GM23338 (cell line): Measurements from ENCODE around the gene ADAT2. TPM values are rescaled to one million over a fixed set of nuclear protein-coding genes. Genes with fewer than 3 reads are reported as not detected.
"Not testable (repeated sequence)": the region's sequence is repeated elsewhere in the genome, so short reads cannot be mapped to it uniquely, and the experiment has no call there.

ENCODE experiments used
- ATAC-seq: fragments of 200-7000 bp; cut with Tn5 transposase; 3 replicates; pipeline ENCODE4 v1.9.1; 2020
- DNase-seq: peaks from one replicate; pipeline ENCODE4 v3.0.0-alpha.2; 2015; ENCODE audit warnings: low spot score
- H2AFZ ChIP-seq: fragments of 200-600 bp; sonication (generic); 2 replicates; pipeline ENCODE4 v1.8.0; 2016; ENCODE audit warnings: antibody characterized with exemption, mild to moderate bottlenecking, moderate library complexity
- H3F3A ChIP-seq: fragments of 200-600 bp; sonication (generic); replicated peaks from 2 replicates; pipeline ENCODE4 v1.8.0; 2017; ENCODE audit warnings: antibody characterized with exemption, mixed run types, low read depth
- H3K27ac ChIP-seq: fragments of 200-600 bp; sonication (generic); 2 replicates; pipeline ENCODE4 v1.6.1; 2016; ENCODE audit warnings: low read depth
- H3K27me3 ChIP-seq: fragments of 200-600 bp; sonication (generic); 2 replicates; pipeline ENCODE4 v1.8.0; 2016; ENCODE audit warnings: mild to moderate bottlenecking, mixed run types, moderate library complexity; ENCODE audit not compliant: insufficient read depth
- H3K36me3 ChIP-seq: fragments of 200-600 bp; sonication (generic); 2 replicates; pipeline ENCODE4 v1.8.0; 2016; ENCODE audit warnings: mild to moderate bottlenecking; ENCODE audit not compliant: insufficient read depth
- H3K4me1 ChIP-seq: fragments of 200-600 bp; sonication (generic); 2 replicates; pipeline ENCODE4 v1.8.0; 2016; ENCODE audit warnings: mild to moderate bottlenecking, moderate library complexity; ENCODE audit not compliant: insufficient read depth
- H3K4me2 ChIP-seq: fragments of 200-600 bp; sonication (generic); 2 replicates; pipeline ENCODE4 v1.7.1; 2017; ENCODE audit warnings: mixed run types
- H3K4me3 ChIP-seq: fragments of 200-600 bp; sonication (generic); 2 replicates; pipeline ENCODE4 v1.6.1; 2016; ENCODE audit warnings: mixed run types
- H3K79me2 ChIP-seq: fragments of 200-600 bp; sonication (generic); replicated peaks from 2 replicates; pipeline ENCODE4 v1.8.0; 2017; ENCODE audit warnings: mild to moderate bottlenecking; ENCODE audit not compliant: insufficient read depth
- H3K9me2 ChIP-seq: fragments of 200-600 bp; sonication (generic); 2 replicates; pipeline ENCODE4 v1.8.0; 2017; ENCODE audit not compliant: insufficient read depth
- H4K20me1 ChIP-seq: fragments of 200-600 bp; sonication (generic); replicated peaks from 2 replicates; pipeline ENCODE4 v1.8.0; 2017; ENCODE audit warnings: mild to moderate bottlenecking; ENCODE audit not compliant: insufficient read depth
- H3K27ac Mint-ChIP-seq: 2 replicates; pipeline ENCODE4 v1.8.0; 2020; ENCODE audit warnings: inconsistent platforms, mild to moderate bottlenecking, moderate library complexity, mixed read lengths
- H3K27me3 Mint-ChIP-seq: 3 replicates; pipeline ENCODE4 v1.8.0; 2022; ENCODE audit warnings: low read depth, mild to moderate bottlenecking, moderate library complexity, mixed read lengths, inconsistent platforms; ENCODE audit not compliant: insufficient read depth, poor library complexity
- H3K36me3 Mint-ChIP-seq: 3 replicates; pipeline ENCODE4 v1.8.0; 2021; ENCODE audit warnings: low read depth, mild to moderate bottlenecking, inconsistent platforms, moderate library complexity, mixed read lengths
- H3K4me1 Mint-ChIP-seq: 3 replicates; pipeline ENCODE4 v1.8.0; 2020; ENCODE audit warnings: mild to moderate bottlenecking, inconsistent platforms, mixed read lengths
- H3K4me3 Mint-ChIP-seq: 3 replicates; pipeline ENCODE4 v1.8.0; 2021; ENCODE audit warnings: moderate library complexity, mild to moderate bottlenecking, inconsistent platforms, mixed read lengths
- H3K9me3 Mint-ChIP-seq: 3 replicates; pipeline ENCODE4 v1.8.0; 2020; ENCODE audit warnings: moderate library complexity, mild to moderate bottlenecking, inconsistent platforms, mixed read lengths
- EZH2phosphoT487 ChIP-seq: fragments of 200-600 bp; sonication (generic); IDR thresholded peaks from one replicate; pipeline ENCODE4 v1.8.1; 2018; ENCODE audit warnings: antibody characterized with exemption; ENCODE audit not compliant: unreplicated experiment
- NANOG ChIP-seq: IDR thresholded peaks from 2 replicates; pipeline ENCODE4 v1.6.1; 2016; ENCODE audit warnings: antibody characterized with exemption, borderline replicate concordance
- POLR2AphosphoS5 ChIP-seq: IDR thresholded peaks from 2 replicates; pipeline ENCODE4 v1.6.1; 2016; ENCODE audit warnings: antibody characterized with exemption, low read depth
- STAT1 ChIP-seq: IDR thresholded peaks from one replicate; pipeline ENCODE4 v1.6.1; 2016; ENCODE audit warnings: antibody characterized with exemption; ENCODE audit not compliant: unreplicated experiment
- polyA plus RNA-seq: library from polyadenylated mRNA; unstranded; fragments of >200 nt; fragmentation: Nextera tagmentation; extraction: Ambion mirVana; gene quantifications from 2 replicates; pipeline ENCODE4 v1.2.1, GENCODE V29; 2016
- total RNA-seq: library from RNA; depleted of rRNA; stranded (reverse); fragments of >200 nt; shearing (Covaris generic); gene quantifications from 2 replicates; pipeline ENCODE4 v1.2.3, GENCODE V29; 2014
- TF ChIP-seq, protein P1 (sequence below): IDR thresholded peaks from one replicate; pipeline ENCODE4 v1.6.1; 2018; ENCODE audit warnings: antibody characterized with exemption; ENCODE audit not compliant: unreplicated experiment
- TF ChIP-seq, protein P2 (sequence below): fragments of 250-450 bp; sonication (Bioruptor Pico); IDR thresholded peaks from 2 replicates; pipeline ENCODE4 v1.5.0; 2020; ENCODE audit warnings: mild to moderate bottlenecking, moderate library complexity

ADAT2 gene
- total and polyA plus RNA-seq, 2 experiments from 2014 or later, result 7.4 to 13.7 TPM

DNA sequence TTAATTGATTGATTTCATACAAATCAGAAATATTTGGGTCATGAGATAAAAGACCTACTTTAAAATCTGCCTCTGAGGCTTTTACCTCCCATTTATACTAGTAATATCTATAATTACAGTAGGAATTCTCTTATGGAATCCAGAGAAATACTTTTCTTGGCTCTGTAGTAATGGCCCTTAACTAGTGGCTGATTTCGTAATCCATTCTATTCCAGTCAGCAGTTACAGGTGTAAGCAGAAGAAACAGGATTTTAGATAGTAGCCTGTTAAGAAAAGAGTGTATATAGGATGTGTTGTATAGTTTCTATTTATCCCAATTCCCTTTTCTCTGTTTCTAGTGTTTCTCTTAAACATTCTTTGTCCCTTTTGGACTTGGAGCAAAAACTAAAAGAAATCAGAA lies 21.3 kb upstream of the ADAT2 start (continued):
- TF ChIP-seq, protein P1, sequence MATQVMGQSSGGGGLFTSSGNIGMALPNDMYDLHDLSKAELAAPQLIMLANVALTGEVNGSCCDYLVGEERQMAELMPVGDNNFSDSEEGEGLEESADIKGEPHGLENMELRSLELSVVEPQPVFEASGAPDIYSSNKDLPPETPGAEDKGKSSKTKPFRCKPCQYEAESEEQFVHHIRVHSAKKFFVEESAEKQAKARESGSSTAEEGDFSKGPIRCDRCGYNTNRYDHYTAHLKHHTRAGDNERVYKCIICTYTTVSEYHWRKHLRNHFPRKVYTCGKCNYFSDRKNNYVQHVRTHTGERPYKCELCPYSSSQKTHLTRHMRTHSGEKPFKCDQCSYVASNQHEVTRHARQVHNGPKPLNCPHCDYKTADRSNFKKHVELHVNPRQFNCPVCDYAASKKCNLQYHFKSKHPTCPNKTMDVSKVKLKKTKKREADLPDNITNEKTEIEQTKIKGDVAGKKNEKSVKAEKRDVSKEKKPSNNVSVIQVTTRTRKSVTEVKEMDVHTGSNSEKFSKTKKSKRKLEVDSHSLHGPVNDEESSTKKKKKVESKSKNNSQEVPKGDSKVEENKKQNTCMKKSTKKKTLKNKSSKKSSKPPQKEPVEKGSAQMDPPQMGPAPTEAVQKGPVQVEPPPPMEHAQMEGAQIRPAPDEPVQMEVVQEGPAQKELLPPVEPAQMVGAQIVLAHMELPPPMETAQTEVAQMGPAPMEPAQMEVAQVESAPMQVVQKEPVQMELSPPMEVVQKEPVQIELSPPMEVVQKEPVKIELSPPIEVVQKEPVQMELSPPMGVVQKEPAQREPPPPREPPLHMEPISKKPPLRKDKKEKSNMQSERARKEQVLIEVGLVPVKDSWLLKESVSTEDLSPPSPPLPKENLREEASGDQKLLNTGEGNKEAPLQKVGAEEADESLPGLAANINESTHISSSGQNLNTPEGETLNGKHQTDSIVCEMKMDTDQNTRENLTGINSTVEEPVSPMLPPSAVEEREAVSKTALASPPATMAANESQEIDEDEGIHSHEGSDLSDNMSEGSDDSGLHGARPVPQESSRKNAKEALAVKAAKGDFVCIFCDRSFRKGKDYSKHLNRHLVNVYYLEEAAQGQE, result no peak
- TF ChIP-seq POLR2AphosphoS5, result no peak
- TF ChIP-seq EZH2phosphoT487, result no peak
- no peak for TF ChIP-seq STAT1
- TF ChIP-seq NANOG, result no peak

DNA sequence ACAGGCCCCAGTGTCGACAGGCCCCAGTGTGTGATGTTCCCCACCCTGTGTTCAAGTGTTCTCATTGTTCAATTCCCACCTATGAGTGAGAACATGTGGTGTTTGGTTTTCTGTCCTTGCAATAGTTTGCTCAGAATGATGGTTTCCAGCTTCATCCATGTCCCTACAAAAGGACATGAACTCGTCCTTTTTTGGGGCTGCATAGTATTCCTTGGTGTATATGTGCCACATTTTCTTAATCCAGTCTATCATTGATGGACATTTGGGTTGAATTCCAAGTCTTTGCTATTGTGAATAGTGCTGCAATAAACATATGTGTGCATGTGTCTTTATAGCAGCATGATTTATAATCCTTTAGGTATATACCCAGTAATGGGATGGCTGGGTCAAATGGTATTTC lies 18.3 kb upstream of the ADAT2 start:
- H3F3A ChIP-seq, H3K27me3 Mint-ChIP-seq, H3K27ac Mint-ChIP-seq: not testable (repeated sequence)

DNA sequence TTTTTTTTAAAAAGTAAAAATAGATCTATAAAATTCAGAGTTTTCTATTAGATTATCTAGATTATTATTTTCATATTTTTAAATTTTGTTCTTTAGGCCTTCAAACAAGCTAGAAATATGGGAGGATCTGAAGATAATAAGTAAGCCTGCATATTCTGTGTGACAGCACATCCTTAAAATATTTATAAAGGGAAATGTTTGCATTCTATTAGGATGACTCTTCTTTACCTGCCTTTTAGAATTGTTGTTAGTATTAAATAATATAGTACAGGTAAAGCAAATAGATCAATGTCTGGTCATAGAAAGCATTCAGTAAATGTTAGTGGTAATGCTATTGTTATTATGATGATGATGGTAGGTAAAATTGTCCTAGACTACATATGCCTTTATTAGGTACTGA lies 17.5 kb upstream of the ADAT2 start:
- Mint-ChIP-seq H3K27me3 (no peaks in the 10 kb centered on the region), H3K9me3 (no peaks in the 10 kb centered on the region), H3K27ac (no peak overlapping the region), H3K4me1 (no peaks in the 10 kb centered on the region), H3K36me3 (no peaks in the 10 kb centered on the region), H3K4me3 (no peak overlapping the region)
- H3K4me1 ChIP-seq, result no peaks in the 10 kb centered on the region
- H3K27ac ChIP-seq, result no peak overlapping the region
- no peaks in the 10 kb centered on the region for H3K9me2 ChIP-seq
- DNase-seq (no peak), ATAC-seq (no peak)
- H3K4me2 ChIP-seq, result no peak overlapping the region
- no peaks in the 10 kb centered on the region for H3F3A ChIP-seq
- TF ChIP-seq STAT1 (no peak), POLR2AphosphoS5 (no peak), EZH2phosphoT487 (no peak)
- TF ChIP-seq, protein P2, sequence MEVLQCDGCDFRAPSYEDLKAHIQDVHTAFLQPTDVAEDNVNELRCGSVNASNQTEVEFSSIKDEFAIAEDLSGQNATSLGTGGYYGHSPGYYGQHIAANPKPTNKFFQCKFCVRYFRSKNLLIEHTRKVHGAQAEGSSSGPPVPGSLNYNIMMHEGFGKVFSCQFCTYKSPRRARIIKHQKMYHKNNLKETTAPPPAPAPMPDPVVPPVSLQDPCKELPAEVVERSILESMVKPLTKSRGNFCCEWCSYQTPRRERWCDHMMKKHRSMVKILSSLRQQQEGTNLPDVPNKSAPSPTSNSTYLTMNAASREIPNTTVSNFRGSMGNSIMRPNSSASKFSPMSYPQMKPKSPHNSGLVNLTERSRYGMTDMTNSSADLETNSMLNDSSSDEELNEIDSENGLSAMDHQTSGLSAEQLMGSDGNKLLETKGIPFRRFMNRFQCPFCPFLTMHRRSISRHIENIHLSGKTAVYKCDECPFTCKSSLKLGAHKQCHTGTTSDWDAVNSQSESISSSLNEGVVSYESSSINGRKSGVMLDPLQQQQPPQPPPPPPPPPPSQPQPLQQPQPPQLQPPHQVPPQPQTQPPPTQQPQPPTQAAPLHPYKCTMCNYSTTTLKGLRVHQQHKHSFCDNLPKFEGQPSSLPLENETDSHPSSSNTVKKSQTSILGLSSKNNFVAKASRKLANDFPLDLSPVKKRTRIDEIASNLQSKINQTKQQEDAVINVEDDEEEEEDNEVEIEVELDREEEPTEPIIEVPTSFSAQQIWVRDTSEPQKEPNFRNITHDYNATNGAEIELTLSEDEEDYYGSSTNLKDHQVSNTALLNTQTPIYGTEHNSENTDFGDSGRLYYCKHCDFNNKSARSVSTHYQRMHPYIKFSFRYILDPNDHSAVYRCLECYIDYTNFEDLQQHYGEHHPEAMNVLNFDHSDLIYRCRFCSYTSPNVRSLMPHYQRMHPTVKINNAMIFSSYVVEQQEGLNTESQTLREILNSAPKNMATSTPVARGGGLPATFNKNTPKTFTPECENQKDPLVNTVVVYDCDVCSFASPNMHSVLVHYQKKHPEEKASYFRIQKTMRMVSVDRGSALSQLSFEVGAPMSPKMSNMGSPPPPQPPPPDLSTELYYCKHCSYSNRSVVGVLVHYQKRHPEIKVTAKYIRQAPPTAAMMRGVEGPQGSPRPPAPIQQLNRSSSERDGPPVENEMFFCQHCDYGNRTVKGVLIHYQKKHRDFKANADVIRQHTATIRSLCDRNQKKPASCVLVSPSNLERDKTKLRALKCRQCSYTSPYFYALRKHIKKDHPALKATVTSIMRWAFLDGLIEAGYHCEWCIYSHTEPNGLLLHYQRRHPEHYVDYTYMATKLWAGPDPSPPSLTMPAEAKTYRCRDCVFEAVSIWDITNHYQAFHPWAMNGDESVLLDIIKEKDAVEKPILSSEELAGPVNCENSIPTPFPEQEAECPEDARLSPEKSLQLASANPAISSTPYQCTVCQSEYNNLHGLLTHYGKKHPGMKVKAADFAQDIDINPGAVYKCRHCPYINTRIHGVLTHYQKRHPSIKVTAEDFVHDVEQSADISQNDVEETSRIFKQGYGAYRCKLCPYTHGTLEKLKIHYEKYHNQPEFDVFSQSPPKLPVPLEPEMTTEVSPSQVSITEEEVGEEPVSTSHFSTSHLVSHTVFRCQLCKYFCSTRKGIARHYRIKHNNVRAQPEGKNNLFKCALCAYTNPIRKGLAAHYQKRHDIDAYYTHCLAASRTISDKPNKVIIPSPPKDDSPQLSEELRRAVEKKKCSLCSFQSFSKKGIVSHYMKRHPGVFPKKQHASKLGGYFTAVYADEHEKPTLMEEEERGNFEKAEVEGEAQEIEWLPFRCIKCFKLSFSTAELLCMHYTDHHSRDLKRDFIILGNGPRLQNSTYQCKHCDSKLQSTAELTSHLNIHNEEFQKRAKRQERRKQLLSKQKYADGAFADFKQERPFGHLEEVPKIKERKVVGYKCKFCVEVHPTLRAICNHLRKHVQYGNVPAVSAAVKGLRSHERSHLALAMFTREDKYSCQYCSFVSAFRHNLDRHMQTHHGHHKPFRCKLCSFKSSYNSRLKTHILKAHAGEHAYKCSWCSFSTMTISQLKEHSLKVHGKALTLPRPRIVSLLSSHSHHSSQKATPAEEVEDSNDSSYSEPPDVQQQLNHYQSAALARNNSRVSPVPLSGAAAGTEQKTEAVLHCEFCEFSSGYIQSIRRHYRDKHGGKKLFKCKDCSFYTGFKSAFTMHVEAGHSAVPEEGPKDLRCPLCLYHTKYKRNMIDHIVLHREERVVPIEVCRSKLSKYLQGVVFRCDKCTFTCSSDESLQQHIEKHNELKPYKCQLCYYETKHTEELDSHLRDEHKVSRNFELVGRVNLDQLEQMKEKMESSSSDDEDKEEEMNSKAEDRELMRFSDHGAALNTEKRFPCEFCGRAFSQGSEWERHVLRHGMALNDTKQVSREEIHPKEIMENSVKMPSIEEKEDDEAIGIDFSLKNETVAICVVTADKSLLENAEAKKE, result no peak
- H2AFZ ChIP-seq, result no peak overlapping the region
- no peaks in the 10 kb centered on the region for H3K36me3 ChIP-seq
- H4K20me1 ChIP-seq, result no peaks in the 10 kb centered on the region
- H3K79me2 ChIP-seq, result no peaks in the 10 kb centered on the region
- H3K27me3 ChIP-seq, result no peaks in the 10 kb centered on the region
- no peak overlapping the region for H3K4me3 ChIP-seq

More for the DNA sequence above, 18.3 kb upstream of the ADAT2 start:
- H3K4me2 ChIP-seq, H3K4me3 ChIP-seq, H3K27ac ChIP-seq, H4K20me1 ChIP-seq, H3K36me3 Mint-ChIP-seq, H3K4me1 ChIP-seq, H3K79me2 ChIP-seq, H3K9me2 ChIP-seq, H3K4me1 Mint-ChIP-seq, ATAC-seq, DNase-seq, H2AFZ ChIP-seq, H3K27me3 ChIP-seq, H3K4me3 Mint-ChIP-seq, H3K9me3 Mint-ChIP-seq, H3K36me3 ChIP-seq: not testable (repeated sequence)
